Measurements from ENCODE around the gene FGFBP2.

- TF ChIP-seq GATA2 (IDR thresholded peaks at IDR 0.05; ENCODE audit: low read depth, low read length), result no peak
- no peak for TF ChIP-seq GATA3 (IDR thresholded peaks at IDR 0.05; ENCODE audit: low read depth, low read length)
Measured at GRCh38 chr4:15942283-15942682, 20.7 kb downstream of the FGFBP2 start.
